ENCODE data around the gene ACP4.

Gene ACP4

DNA sequence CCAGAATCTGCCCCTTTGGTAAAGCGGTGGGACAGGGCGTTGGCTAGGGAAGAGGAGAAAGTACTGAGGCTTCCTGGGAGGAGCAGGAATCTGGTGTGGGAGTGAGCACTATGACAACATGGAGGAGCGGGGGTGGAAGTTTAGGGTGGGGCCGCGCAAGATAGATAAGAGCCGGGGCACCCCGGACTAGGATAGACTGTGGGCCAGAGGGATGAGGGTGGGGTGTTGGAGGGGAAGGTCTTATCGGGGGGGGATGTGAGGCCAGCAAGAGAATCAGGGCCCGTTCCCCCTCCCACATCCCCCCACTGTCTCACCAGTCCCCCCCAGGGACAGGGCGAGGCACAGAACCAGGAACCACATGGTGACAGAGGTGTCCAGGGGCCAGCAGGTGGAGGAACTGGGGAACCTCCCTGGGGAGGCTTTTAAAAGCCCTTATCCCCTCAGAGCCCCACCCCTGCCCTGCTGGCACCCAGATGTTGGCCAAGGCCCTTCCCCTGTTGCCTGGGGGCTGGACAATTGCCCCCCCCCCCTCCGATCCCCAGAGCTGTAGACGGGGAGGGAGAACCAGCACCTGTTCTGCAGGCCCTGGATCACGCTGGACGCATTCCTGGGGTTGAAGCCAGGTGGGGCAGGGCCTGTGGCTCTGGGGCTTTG lies 33.3 kb downstream of the ACP4 start, which contains the start of gene KLK1:
Gene KLK1, minus strand, starts transcription at position 399 of the 654 bp plus-strand sequence. Its CDS starts 39 bp downstream, at position 360.
- H3K27ac ChIP-seq = no peak within 1 kb of the TSS
- no peak within 1 kb of the TSS for H3K4me3 ChIP-seq (ENCODE audit: low read depth, low read length)
- no peaks in the 10 kb centered on the region for H3K36me3 ChIP-seq
- peaks cover 5% of the 10 kb centered on the region for H3K9me3 ChIP-seq (ENCODE audit: severe bottlenecking)
- DNase-seq = no peak
- TF ChIP-seq, protein P1, sequence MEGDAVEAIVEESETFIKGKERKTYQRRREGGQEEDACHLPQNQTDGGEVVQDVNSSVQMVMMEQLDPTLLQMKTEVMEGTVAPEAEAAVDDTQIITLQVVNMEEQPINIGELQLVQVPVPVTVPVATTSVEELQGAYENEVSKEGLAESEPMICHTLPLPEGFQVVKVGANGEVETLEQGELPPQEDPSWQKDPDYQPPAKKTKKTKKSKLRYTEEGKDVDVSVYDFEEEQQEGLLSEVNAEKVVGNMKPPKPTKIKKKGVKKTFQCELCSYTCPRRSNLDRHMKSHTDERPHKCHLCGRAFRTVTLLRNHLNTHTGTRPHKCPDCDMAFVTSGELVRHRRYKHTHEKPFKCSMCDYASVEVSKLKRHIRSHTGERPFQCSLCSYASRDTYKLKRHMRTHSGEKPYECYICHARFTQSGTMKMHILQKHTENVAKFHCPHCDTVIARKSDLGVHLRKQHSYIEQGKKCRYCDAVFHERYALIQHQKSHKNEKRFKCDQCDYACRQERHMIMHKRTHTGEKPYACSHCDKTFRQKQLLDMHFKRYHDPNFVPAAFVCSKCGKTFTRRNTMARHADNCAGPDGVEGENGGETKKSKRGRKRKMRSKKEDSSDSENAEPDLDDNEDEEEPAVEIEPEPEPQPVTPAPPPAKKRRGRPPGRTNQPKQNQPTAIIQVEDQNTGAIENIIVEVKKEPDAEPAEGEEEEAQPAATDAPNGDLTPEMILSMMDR (IDR thresholded peaks at IDR 0.05; ENCODE audit: low read depth, low read length) = no peak
- peaks cover 15% of the 10 kb centered on the region for H3K27me3 ChIP-seq (ENCODE audit: insufficient read depth, low read depth, severe bottlenecking)

DNA sequence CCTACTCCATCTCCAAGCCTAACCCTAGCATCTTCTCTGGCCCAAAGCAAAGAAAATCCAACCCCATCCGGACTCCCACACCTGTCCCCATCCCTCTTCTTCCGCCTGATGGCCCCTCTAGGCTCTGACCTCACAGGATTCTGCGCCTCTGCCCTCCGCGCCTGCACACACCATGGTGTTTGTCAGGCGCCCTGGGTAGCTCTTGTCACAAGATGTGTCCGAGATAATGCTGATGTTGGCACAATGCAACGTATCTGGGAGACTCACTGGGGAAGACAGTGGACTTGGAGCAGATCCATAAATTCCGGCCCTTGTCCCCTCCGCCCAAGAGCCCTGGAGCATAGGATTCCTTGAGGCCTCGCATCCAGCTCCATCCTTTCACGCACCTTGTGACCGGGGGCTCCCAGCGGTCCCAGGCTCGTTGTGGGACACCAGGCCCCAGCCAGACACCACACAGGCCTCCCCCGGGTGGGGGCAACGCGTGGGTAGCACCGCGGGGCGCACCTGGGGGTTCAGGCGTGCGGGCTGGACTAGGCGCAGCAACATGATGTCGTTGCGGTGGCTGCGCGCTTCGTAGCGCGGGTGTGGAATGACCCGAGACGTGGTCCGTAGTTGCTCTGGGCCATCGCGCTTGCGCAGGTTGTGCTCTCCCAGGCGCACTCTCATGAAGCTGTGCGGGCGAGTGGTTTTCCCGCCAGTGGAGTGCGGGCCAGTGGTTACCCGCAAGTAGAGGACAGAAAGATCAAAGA lies 36.5 kb downstream of the ACP4 start:
- DNase-seq = no peak
- Histone ChIP-seq H3K36me3 (no peaks in the 10 kb centered on the region), H3K27ac (no peak overlapping the region), H3K9me3 (ENCODE audit: severe bottlenecking) (peaks cover 5% of the 10 kb centered on the region), H3K27me3 (ENCODE audit: insufficient read depth, low read depth, severe bottlenecking) (peaks cover 15% of the 10 kb centered on the region), H3K4me3 (ENCODE audit: low read depth, low read length) (no peak overlapping the region)
- TF ChIP-seq, protein P1 (IDR thresholded peaks at IDR 0.05; ENCODE audit: low read depth, low read length) = no peak

DNA sequence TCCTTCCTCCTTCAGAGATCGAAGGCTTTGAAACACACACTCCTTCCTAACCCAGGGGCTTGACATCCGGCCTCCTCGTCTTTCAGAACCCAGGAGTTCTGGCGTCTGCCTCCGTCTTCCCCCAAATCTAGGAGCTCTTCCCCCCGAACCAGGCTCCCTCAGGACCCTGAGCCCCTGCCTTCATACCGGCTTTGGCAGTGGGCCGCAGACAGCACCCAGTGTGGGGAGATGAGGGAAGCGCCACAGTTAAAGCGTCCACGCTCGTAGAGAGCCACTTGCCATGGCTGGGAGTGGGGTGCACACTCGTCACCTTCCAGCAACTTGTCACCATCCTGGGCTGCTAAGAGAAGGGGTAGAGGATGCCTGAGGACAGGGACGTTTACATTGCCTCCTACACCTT lies 37.3 kb downstream of the ACP4 start:
- Histone ChIP-seq H3K36me3 (no peaks in the 10 kb centered on the region), H3K9me3 (ENCODE audit: severe bottlenecking) (peaks cover 5% of the 10 kb centered on the region), H3K27ac (no peak overlapping the region), H3K27me3 (ENCODE audit: insufficient read depth, low read depth, severe bottlenecking) (peaks cover 15% of the 10 kb centered on the region), H3K4me3 (ENCODE audit: low read depth, low read length) (no peak overlapping the region)
- TF ChIP-seq, protein P1 (IDR thresholded peaks at IDR 0.05; ENCODE audit: low read depth, low read length) = no peak
- no peak for DNase-seq

DNA sequence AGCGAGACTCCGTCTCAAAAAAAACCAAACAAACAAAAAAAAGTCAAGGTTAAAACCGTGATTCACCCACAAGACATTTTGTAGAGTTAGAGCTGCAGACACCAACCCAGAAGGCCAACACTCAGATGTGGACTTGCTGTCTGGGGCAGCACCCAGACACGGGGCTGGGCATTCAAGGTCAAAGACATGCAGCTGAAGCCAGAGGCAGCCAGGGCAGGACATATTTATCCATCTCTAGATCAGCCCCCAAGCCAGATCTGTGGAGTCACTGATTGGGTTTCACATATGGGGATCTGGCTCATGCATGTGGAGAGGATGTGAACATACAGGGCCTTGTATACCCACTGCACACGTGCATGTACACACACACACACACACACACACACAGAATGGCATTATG lies 39.6 kb downstream of the ACP4 start:
- H3K4me3 ChIP-seq (ENCODE audit: low read depth, low read length) = no peak overlapping the region
- peaks cover 8% of the 10 kb centered on the region for H3K9me3 ChIP-seq (ENCODE audit: severe bottlenecking)
- H3K27me3 ChIP-seq (ENCODE audit: insufficient read depth, low read depth, severe bottlenecking) = peaks cover 12% of the 10 kb centered on the region
- no peak for DNase-seq
- TF ChIP-seq, protein P1 (IDR thresholded peaks at IDR 0.05; ENCODE audit: low read depth, low read length) = no peak
- no peaks in the 10 kb centered on the region for H3K36me3 ChIP-seq
- no peak overlapping the region for H3K27ac ChIP-seq

DNA sequence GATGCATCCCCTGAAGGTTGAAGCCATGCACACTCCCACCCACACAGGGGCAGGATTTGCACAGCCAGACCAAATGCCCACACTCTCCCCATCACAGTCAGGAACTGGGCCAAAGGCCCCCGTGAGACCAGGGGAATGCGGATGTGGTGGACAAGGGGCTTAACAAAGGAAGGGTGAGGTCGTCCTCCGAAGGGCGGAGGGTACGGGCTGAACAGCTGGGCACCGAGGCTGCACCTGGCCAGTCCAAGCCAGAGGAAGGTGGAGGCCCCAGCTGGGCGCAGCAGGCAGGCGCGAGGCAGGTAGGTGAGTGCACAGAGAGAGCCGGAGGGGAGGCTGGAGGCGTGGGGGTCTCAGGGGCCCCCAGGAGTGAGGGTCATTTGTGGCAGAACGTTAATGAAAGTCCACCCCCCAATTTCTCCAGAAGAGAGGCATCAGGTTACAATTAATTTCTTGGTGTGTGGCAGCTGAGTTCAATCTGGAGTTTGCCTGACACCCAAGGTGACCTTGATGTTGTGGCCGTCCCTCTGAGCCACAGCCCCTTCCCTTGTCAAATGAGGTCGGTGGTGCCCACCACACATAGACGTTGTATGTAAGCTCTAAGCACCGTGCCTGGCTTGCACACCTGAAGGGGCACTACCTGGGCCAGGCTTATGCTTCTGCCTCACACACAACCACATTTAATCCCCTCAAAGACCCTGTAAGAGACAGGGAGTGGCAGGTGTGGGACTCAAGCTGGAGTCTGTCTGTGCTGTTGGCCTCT lies 40.2 kb downstream of the ACP4 start:
- no peak overlapping the region for H3K27ac ChIP-seq
- H3K9me3 ChIP-seq (ENCODE audit: severe bottlenecking) = peaks cover 8% of the 10 kb centered on the region
- TF ChIP-seq, protein P1 (IDR thresholded peaks at IDR 0.05; ENCODE audit: low read depth, low read length) = no peak
- H3K4me3 ChIP-seq (ENCODE audit: low read depth, low read length) = no peak overlapping the region
- no peaks in the 10 kb centered on the region for H3K36me3 ChIP-seq
- DNase-seq = no peak
- H3K27me3 ChIP-seq (ENCODE audit: insufficient read depth, low read depth, severe bottlenecking) = peaks cover 12% of the 10 kb centered on the region
